GM18505 (cell line): ENCODE data around the gene RIMBP2.

Source experiments
- ATAC-seq: cut with Tn5 transposase; IDR thresholded peaks from one replicate; pipeline ENCODE4 v1.9.1; 2021; ENCODE audit not compliant: unreplicated experiment
- POLR2A ChIP-seq: IDR thresholded peaks from 4 replicates; pipeline ENCODE4 v1.6.1; 2011; ENCODE audit warnings: borderline replicate concordance; ENCODE audit not compliant: insufficient read depth, insufficient read length; ENCODE audit errors: extremely low read depth

Gene RIMBP2

DNA sequence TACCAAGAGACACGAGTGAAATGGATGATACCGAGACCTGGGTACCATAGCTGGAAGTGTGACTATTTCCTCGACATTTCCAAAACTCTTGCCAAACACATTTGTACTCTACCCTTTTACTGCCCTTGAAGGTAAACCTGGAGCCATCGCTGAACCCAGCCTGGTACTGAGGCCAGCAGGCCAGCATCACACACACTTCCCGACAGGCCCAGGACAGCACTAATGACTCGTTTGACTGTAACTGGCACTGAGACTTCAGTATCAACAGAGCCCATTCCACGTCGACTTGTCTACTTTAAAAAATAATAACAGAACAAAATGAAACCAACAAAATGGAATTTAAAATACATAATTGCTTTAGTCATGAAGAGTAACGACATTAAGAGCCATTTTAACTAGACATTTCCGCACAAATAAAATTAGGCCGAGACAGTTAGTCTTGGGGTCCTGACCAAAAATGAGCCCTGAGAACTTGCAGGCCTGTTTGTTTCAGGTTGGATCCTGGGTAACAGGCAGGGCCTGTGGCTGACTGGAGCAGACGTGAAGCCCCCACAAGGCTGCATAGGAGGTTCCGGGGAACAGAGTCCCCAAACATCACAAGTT is 94.3 kb downstream of the RIMBP2 start:
- ATAC-seq: no peak
- TF ChIP-seq POLR2A: no peak

DNA sequence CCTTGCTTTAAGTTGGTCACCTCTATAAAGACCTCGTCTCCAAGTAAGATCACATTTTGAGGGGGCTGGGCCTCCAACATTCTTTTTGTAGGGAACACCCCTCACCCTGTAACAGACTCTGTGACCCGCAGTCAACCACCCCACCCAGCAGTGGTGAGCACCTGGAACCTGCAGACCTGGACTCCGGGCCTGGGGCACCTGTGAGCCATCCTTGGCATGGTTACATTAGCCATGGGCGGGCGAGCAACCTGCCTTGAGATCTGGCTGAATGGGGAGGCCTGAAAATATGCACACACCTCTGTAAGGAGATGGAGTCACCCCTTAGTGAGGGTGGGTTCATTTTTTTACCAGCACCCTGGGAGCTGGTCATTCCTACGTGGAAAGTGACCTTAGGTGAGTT is 95.3 kb downstream of the RIMBP2 start:
- no peak for ATAC-seq

DNA sequence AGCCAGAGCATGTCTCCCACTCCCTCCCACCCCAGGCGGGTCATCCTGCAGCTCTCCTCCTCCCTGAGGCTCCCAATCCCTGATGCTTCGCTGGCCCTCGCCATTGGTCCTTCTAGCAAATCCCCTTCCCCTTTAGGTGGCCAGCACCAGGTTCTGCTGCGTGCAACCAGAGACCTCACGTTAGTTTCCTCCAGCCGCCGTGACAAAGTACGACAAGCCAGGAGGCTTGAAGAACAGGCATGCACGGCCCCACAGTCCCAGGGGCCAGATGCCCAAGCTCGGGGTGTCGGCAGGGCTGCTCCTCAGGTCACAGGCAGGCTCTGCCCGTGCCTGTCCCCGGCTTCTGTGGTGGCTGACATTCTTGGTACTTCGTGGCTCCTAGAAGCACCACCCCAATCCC is 95.8 kb downstream of the RIMBP2 start:
- ATAC-seq: no peak
- no peak for TF ChIP-seq POLR2A

More for the DNA sequence above, 95.3 kb downstream of the RIMBP2 start:
- no peak for TF ChIP-seq POLR2A

DNA sequence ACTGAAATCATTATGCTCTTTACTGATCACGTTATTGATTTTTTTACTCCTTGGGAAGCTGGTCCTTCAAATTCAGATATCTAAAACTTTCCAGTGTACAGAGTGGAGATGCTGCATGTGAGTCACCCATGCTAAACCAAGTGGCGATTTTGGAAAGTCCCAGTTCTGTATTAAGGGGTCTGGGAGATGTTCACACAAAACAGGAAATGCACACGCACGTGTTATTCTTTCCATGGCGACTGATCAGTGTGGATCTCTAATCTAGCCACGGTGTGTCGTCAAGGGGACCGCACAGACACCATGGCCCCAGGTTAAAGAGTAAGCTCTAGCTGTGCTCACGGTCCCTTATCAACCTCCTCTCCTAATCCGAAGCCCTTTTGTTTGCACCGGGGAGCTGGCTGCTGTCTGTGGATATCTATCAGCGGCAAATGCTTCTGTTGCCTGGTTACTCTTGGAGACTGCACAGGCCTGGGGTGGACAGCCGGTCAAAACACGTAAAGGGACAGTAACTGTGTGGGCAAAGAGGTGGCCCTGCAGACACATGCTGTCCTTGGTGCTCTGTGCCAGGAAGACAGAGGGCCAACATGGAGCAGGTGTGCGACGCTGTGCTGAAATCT is 96.6 kb downstream of the RIMBP2 start:
- no peak for ATAC-seq
- TF ChIP-seq POLR2A: no peak

DNA sequence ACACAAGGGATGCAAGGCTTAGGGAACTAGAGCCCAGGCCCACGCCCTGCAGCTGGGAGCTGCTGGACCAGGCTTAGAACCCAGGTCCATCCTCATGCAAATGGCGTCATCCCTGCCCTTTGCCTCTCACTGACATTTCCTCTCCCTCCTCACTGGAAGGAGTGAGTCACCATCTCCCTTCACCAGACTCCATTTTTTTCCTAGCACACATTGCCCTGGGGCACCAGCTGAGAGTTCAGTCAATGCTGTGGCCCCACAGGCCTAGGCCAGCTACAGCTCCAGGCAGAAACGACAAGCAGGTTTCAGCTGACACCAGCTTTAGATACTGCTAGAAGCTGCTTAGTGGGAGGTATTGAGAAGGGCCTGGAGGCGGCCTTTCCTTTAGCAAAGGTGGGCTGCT is 98.9 kb downstream of the RIMBP2 start:
- ATAC-seq: no peak
- TF ChIP-seq POLR2A: no peak

DNA sequence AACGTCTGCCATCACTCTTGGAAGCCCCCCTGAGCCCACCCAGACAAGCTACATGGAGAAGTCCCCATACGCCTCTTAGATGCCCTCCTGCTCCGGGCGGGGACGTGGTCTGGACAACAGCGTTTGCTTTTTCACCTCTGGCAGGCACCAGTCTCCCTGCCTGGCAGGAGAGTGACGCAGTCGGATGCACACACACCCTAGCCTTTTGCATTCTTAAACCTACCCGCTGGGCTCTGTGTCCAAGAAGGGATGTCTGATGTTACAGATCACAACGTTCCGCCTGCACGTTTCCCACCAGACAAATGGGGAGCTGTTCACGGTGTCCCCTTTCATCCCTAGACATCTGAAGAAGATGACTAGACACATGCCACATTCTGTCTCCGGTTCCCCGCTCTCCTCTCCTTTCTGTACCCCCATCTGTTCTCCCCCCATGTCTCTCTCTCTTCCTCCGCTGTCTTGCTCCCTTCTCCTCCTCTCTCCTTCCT is 100.2 kb downstream of the RIMBP2 start:
- no peak for TF ChIP-seq POLR2A
- ATAC-seq: no peak

DNA sequence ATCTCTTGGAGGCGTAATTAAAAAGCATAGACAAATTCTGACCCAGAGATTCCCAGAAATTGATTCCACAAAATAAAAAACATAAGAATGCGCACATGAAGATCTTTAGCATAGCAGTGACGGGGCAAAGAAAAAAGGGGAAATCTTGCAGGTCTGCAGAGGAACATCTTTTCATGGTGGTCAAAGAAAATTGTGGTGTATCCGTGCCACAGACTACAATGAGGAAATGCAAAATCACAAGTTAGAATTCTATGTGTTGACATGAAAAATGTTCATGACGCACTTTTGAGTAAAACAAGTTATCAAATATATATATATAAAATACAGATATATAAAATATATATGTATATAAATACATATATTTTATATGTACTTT is 101.6 kb downstream of the RIMBP2 start:
- no peak for ATAC-seq
- TF ChIP-seq POLR2A: no peak

DNA sequence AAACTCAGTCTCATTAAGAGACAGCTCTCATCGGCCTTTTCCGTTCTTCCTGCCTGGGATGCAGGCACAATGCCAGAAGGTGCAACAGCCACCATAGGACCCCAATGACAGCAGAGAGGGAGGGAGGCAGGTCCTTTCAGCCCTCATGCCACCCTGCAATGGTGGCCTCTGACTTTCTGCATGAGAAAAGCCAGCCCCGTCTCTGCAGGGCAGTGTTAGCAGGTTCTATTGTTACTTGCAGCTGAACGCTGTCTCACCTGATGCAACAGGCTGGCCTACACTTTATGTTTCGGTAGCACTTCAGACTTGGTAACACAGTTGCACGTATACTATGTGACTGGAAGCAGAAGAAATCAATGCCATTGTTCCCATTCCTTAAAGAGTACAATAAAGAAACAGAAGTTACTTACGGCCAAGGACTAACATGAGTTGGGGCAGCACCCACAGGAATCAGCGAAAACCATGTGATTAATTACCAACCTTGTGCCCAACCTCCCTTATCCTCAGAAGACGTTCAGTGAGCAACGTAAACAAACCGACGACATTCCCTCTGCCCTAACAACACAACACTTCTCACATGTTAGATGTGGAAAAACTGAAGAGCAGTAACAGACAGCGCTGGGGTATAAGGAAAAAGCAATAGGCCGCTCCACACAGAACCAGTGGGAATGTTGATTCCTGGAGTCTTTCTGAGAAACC is 102.1 kb downstream of the RIMBP2 start:
- no peak for ATAC-seq
- TF ChIP-seq POLR2A: no peak

DNA sequence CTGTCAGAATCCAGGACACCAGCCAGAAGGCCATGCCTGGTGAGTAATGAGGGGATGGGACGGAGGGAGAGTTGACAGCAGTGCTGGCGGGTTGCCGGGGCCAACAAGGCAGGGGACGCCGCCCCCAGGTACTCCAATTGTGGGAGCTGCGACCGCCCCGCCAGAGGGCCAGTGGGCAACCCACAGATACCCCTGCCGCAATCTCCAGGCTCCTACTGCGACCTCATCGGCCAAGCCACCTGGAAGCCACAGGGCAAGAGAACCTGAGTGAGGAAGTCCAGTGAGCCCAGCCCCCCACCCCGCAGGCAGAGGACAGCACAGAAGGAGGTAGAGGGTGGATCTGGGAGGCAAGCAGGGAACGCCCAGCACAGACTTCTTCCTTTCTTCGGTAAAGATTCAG is 103.0 kb downstream of the RIMBP2 start:
- no peak for TF ChIP-seq POLR2A
- ATAC-seq: no peak

DNA sequence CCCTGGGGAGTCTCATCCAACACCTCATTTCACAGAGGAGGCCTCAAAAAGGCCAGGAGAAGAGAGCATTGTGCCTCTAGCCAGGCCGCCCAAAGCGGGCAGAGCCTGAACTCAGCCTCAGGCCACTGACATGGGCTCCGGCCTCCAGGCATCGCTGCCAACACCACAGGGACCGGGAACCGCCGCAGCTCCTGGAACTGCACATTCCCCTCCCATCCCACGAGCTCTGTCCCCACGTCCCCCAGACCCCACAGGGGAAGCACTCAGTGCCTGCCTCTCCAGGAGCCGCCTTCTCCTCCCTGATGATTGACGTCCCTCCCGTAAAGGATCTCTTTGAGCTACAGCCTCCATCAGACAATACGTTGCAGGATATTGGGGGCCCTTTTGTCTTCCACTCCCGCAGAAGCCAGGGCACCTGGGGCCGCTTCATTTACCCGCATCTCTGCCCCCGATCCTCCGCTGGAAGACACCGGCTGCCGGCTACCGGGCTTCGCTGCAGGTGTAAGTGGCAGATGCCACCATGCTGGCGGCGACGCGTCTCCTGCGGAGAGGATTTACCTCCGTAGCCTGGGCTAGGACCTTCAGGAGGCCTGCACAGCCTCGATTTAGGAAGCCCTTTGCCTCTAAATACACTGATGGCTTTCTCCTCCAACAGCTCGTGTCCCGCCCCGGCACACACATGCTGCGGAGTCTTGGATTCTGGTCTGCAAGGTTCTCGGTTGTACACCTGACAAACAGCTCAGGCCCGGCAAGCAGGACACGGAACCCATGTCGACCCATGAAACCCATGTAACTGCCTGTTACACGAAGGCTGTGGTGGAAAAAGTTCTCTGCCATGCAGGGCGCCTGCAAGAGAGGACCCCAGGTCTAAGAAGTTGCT is 104.8 kb downstream of the RIMBP2 start:
- no peak for TF ChIP-seq POLR2A
- no peak for ATAC-seq

DNA sequence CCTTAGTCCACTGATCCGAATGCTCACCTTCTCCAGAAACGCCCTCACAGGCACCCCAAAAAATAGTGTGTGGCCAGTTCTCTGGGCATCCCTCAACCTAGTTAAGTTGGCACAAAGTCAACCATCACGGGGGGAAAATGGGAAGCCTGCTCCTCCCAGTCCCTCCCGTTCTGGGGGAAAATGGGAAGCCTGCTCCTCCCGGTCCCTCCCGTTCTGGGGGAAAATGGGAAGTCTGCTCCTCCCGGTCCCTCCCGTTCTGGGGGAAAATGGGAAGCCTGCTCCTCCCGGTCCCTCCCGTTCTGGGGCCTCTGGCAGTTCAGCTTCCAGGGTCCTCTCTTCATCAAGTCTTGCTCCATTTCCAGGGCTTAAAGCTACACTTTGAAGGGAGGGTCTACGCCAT is 106.1 kb downstream of the RIMBP2 start:
- no peak for TF ChIP-seq POLR2A
- ATAC-seq: no peak

DNA sequence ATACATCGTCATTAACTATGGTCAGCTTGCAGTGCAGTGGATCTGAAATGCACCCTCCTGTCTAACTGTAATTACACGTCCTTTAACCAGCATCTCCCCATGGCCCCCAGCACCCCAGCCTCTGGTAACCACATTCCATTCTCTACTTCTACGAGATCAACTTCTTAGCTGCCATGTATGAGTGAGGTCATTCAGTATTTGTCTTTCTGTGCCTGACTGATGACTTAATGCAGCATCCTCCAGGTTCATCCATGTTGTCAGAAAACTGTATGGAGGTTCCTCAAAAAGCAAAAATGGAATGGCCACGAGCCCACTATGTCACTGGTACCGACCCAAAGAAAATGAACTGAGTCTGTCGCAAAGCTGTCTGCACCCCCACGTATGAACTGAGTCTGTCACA is 107.3 kb downstream of the RIMBP2 start:
- ATAC-seq: no peak
- no peak for TF ChIP-seq POLR2A

DNA sequence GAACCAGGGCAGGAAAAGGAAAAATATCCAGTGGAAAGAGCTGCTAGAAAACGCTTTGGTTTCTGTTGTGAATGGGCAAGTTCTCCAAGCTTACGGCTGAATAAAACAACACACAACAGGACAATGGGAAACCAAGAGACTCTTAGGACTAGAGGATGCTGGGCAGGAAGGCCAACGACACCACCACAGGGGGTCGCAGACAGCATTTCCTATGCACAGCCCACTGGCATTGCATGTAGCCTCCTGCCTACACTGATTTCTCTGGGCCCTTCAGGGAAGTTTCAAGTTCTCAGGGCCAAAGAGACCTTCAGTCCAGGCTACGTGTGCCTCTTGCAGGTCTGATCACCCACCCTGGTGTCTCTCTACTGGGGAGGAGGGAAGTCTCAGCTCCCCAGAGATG is 108.0 kb downstream of the RIMBP2 start:
- no peak for ATAC-seq
- TF ChIP-seq POLR2A: no peak
